ENCODE measurements around the gene TBCC.
A peak's percentile ranks its signal among the peaks of the same experiment; 100 is the strongest.
"Not testable (repeated sequence)": the region's sequence is repeated elsewhere in the genome, so short reads cannot be mapped to it uniquely, and the experiment has no call there.

TBCC gene

DNA sequence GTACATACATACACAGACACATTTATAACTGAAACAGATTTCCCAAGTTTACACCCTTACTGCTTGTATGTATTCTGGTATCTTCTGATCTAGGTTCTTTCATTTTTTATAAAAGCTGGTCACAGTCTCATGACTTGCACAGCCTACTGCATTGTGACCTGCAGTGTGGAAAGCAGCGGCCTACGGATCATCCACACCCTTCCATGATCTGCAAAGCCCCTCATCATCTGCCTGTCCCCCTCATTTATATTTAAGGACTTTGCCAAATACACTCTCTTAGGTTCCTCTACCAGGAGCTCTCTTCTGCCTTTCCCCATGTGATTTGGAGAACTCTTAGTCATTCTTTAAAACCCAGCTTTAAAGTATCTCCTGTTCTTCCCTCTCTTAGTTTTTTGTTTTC is 23.9 kb upstream of the TBCC start:
- no peak for DNase-seq (ENCODE audit: low read depth)

DNA sequence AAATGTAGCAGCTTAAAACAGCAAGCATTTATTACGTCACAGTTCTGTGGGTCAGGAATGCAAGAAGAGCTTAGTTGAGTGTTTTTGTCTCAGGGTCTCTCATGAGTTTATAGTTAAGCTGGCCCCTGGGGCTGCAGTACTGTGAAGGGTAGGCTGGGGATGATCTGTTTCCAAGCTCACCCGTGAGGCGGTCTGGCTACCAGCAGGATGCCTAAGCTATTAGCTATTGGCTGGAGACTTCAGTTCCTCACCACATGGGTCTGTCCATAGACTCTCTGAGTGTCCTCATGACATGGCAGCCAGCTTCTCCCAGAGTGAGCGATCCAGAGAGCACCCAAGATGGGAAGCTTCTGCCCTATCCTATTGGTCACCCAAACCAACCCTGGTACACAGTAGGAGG is 23.1 kb upstream of the TBCC start:
- no peak for DNase-seq (ENCODE audit: low read depth)

- DNase-seq (ENCODE audit: low read depth): peak; percentile 80
These were observed 20.3 kb upstream of the TBCC start for GRCh38 chr6:42766163-42766670.

DNA sequence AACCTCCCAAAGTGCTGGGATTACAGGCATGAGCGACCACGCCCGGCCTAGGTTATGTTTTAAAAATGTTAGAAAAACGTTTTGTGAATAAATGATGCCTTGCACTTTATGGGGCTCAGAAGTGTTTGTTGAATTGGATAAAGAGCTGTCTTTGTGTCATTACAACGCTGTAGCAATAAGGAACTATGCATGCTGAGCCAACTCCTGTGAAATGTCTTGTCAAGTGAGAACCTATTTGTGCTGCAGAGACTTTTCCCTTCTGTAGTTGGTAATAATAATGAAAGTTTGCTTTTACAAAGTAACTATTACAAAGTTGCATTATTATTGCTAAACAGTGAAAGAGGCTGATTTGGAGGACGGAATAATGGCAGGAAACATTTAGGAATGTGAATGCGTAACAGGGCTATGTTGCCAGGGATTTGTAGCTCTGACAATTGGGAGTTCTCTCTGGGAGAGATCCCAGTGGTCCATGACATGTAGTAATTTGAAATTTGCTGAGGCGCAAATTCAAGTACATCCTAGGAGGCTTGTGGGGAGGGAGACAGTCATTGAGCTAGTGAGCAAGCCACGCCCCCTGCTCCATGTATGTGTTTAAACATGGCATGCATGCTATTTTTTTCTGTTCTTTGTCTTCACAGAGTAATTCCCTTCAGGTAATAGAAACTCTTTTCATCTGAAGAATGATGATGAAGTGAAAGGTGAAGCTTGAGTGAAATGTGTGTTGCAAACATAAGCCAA is 19.2 kb upstream of the TBCC start:
- no peak for DNase-seq (ENCODE audit: low read depth)

GRCh38 chr6:42762950-42763349 is 17.0 kb upstream of the TBCC start:
- DNase-seq (ENCODE audit: low read depth): no peak

GRCh38 chr6:42762426-42762859 is 16.5 kb upstream of the TBCC start:
- no peak for DNase-seq (ENCODE audit: low read depth)

DNA sequence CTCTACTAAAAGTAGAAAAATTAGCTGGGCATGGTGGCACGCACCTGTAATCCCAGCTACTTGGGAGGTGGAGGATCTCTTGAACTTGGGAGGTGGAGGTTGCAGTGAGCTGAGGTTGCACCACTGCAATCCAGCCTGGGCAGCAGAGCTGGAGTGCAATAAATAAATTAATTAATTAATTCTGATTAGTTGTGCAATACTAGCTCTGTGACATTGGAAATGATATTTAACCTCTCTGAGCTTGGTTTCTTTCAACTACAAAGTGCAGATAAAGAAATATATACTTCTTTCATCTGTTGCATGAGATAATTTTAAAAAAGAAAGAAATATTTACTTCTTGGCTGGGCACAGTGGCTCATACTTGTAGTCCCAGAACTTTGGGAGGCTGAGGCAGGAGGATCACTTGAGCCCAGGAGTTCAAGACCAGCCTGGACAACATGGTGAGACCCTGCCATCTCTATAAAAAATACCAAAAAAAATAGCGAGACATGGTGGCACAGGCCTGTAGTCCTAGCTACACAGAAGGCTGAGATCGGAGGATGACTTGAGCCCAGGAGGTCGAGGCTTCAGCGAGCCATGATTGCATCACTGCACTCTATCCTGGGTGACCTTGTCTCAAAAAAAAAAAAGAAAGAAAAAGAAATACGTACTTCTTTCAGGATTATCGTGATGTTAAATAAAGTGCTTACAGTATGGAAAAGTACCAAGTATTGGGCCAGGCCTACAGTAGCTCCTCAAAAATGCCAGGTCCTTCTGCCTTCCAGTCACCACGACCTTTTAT is 15.6 kb upstream of the TBCC start:
- DNase-seq (ENCODE audit: low read depth): no peak

DNA sequence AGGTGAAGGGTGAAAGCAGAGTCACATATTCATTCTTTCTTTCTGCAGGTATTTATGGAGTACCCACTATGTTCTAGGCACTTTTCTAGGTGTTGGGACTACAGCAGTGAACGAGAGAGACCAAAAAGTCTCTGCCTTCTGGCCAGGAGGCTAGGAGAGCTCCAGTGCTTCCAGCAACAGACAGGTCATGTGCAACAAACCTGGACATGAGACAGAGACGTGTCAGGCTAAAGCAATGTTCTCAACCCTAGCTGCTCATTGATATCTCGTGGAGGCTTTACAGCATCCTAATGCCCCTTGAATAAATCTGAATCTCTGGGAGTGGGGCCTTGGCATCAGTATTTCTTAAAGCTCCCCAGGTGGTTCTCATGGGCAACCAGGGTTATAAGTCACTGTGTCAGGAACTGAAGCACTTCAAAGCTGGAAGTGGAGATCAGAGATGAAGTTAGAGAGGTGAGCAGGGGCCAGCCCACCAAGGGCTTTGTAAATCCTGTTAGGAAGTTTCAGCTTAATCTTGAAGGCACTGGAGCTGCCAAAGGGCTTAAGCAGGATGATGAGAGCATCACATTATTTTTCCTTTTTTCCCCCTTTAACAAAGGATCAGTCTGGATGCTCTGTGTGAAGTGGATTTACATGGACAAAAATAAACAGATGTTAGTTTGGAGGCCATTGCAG is 13.0 kb upstream of the TBCC start:
- DNase-seq (ENCODE audit: low read depth): no peak

GRCh38 chr6:42756722-42757121 is 10.8 kb upstream of the TBCC start:
- no peak for DNase-seq (ENCODE audit: low read depth)

- DNase-seq (ENCODE audit: low read depth): no peak
These were observed 8.9 kb upstream of the TBCC start for GRCh38 chr6:42754759-42755158.

DNA sequence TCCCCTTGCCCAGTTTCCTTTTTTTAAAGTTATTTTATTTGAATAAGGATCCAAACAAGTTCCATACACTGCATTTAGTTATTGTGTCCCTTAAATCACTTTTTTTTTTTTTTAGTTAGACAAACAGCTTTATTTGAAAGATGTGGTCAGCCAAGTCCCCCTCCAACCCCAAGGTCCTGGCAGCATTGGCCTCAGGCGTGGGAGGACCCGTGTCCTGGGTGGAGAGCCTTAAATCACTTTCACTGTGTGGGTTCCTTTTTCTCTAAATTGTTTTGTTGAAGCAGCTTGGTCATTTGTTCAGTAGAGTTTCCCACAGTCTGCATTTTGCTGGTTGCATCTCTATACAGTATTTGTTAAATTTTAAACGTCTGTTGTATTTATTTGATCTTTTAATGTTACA is 5.2 kb upstream of the TBCC start:
- no peak for DNase-seq (ENCODE audit: low read depth)

DNA sequence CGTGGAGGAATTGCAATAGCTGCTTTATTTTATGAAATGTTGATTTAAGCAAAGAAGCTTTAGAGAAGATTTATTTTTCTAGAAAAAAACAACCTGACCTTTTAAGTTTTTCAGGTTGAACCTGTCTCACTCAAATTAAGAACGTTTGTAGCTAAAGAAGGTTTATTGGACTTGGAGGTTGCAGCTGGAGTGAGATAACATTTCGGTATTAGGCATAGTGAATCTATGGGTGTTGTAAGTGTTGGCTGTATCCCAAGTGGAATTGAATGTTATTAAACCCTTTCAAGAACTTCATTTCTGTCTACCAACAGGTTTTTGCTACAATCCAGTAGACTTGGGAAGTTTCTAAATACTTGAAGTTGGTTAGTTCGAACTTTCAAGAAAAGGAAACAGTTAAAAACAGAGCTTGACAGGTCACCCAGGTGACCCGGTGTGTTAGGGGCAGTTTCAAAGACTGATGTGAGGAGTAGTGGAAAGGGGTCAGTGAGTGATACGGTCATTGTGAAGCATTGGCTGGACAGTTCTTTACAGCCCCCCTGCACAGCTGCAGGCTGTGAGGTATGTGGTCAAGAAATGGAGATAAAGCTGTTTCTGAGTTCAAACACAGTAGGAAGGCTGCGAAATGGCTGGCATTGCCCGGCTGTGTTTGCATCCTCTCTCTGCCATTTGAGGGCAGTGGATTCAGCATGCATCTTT is 2.4 kb upstream of the TBCC start:
- no peak for DNase-seq (ENCODE audit: low read depth)

- peak; percentile 90 for DNase-seq (ENCODE audit: low read depth)
These were observed 824 bp upstream of the TBCC start for GRCh38 chr6:42746463-42747391.

- no peak for DNase-seq (ENCODE audit: low read depth)
These were observed 742 bp downstream of the TBCC start for GRCh38 chr6:42745083-42745639.

- no peak for DNase-seq (ENCODE audit: low read depth)
These were observed 1.5 kb downstream of the TBCC start for GRCh38 chr6:42744351-42744893.

DNA sequence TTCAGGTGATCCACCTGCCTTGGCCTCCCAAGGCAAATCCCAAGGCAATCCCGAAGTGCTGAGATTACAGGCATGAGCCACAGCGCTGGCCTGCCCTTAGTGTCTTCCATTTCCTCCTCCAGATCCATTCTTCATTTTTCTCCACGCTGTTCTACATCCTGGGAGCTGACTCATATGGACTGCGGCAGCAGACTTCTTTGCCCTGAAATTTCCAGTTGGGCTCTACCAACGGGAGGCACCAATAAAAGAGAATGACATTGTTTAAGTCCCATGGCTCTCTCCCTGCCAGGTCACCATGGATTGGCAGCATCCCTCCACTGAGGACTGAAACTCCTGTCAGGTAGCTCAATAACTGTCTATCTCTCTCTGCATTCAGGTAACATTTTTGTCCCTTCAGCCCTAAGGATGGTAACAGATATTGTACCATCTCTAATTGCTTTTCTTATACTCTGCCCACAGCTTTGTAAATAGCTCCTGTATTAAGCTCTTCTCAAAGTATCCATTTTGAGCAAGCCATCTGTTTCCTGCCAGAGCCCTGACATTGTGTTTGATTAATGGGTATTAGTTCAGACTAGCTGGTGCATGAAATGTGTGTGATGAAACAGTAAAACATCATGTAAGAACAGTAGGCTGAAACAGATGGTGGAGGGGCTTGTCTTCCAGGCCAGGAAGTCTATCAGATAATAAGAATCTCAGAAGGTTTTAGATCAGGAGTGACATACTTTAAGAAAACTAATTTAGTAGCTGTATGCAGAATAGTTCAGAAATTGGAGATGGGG is 3.6 kb downstream of the TBCC start:
- DNase-seq (ENCODE audit: low read depth): no peak

DNA sequence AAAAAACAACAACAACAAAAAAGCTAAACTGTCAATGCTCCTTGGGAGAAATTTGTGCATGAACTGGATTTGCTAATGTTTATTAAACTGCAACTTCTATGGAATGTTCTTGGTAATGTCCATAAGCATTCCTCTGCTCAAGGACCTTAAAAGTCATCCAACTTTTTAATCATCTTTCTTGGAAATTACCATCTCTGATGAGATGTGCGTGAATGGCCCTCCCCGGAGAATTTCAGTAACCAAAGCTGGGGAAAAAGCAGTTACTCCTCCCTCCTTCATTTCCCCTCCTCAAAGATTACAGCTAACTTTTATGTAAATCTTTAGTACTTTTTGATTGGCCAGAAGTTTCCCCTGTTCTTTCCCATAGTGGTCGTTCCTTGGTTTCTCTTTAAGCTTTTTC is 5.2 kb downstream of the TBCC start:
- no peak for DNase-seq (ENCODE audit: low read depth)

DNA sequence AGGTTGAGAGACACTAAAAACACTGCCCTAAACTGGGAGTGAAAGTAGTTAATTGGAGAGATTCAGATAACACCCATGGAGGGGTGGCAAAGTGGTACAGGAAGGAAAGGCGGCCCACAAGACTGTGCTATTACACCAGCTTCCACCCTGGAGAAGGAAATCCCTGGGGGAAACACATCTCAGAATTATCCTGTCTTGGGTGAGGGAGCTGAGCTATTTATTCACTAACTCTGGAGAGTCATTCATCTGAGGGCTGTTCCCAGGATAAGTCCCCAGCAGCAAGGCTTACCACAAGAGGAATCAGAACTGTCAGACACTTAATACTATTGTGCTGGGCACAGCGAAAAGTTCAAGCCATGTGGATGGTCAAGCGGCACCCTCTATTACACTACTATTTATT is 9.9 kb downstream of the TBCC start:
- DNase-seq (ENCODE audit: low read depth): no peak

DNA sequence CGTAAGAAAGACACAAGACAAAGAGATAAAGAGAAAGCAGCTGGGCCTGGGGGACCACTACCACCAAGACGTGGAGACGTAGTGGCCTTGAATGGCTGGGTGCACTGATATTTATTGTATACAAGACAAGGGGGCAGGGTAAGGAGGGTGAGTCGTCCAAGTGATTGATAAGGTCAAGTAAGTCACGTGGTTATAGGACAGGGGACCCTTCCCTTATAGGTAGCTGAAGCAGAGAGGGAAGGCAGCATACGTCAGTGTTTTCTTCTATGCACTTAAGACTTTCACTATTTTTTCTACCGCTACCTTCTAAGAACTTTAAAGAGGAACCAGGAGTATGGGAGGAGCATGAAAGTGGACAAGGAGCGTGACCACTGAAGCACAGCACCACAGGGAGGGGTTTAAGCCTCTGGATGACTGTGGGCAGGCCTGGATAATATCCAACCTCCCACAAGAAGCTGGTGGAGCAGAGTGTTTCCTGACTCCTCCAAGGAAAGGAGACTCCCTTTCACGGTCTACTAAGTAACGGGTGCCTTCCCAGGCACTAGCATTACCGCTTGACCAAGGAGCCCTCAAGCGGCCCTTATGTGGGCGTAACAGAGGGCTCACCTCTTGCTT is 11.9 kb downstream of the TBCC start:
- DNase-seq (ENCODE audit: low read depth): not testable (repeated sequence)

Measured in HS-27A (cell line).